ENCODE results near the gene MTUS2.

MTUS2 gene

GRCh38 chr13:29446016-29446415 is 625.9 kb downstream of the MTUS2 start:
- H3K79me2 ChIP-seq (ENCODE audit: insufficient read depth, low read length): no peaks in the 10 kb centered on the region
- H3K27ac ChIP-seq (ENCODE audit: low read depth, low read length): no peak overlapping the region
- TF ChIP-seq CTCF (IDR thresholded peaks at IDR 0.05; ENCODE audit: insufficient read depth, low read length, poor library complexity, severe bottlenecking) (no peak), EZH2phosphoT487 (conservative IDR thresholded peaks at IDR 0.05; ENCODE audit: low read length) (no peak)
- no peaks in the 10 kb centered on the region for H3F3A ChIP-seq (ENCODE audit: insufficient read depth)
- H2AFZ ChIP-seq (ENCODE audit: low read depth, low read length, severe bottlenecking): no peak overlapping the region
- no peak overlapping the region for H3K9ac ChIP-seq (ENCODE audit: low read length)
- H3K9me2 ChIP-seq (replicated peaks; ENCODE audit: insufficient read depth, low read length): no peaks in the 10 kb centered on the region
- H3K4me2 ChIP-seq (ENCODE audit: low read depth, low read length, poor library complexity, severe bottlenecking): no peak overlapping the region
- H3K36me3 ChIP-seq (ENCODE audit: low read length): no peaks in the 10 kb centered on the region
- no peaks in the 10 kb centered on the region for H3K9me3 ChIP-seq (ENCODE audit: insufficient read depth, low read length)
- H3K27me3 ChIP-seq (ENCODE audit: low read length): no peaks in the 10 kb centered on the region
- H3K4me3 ChIP-seq (ENCODE audit: insufficient read depth, low read length, poor library complexity, severe bottlenecking): no peak overlapping the region
- no peaks in the 10 kb centered on the region for H4K20me1 ChIP-seq (ENCODE audit: low read depth, low read length)

- Histone ChIP-seq H3K79me2 (ENCODE audit: insufficient read depth, low read length) (no peaks in the 10 kb centered on the region), H3K36me3 (ENCODE audit: low read length) (no peaks in the 10 kb centered on the region), H4K20me1 (ENCODE audit: low read depth, low read length) (no peaks in the 10 kb centered on the region), H3K9ac (ENCODE audit: low read length) (no peak overlapping the region), H2AFZ (ENCODE audit: low read depth, low read length, severe bottlenecking) (no peak overlapping the region), H3K27ac (ENCODE audit: low read depth, low read length) (no peak overlapping the region), H3F3A (ENCODE audit: insufficient read depth) (no peaks in the 10 kb centered on the region), H3K4me2 (ENCODE audit: low read depth, low read length, poor library complexity, severe bottlenecking) (no peak overlapping the region), H3K27me3 (ENCODE audit: low read length) (no peaks in the 10 kb centered on the region), H3K9me3 (ENCODE audit: insufficient read depth, low read length) (no peaks in the 10 kb centered on the region), H3K4me3 (ENCODE audit: insufficient read depth, low read length, poor library complexity, severe bottlenecking) (no peak overlapping the region), H3K9me2 (replicated peaks; ENCODE audit: insufficient read depth, low read length) (no peaks in the 10 kb centered on the region)
- TF ChIP-seq EZH2phosphoT487 (conservative IDR thresholded peaks at IDR 0.05; ENCODE audit: low read length) (no peak), CTCF (IDR thresholded peaks at IDR 0.05; ENCODE audit: insufficient read depth, low read length, poor library complexity, severe bottlenecking) (no peak)
These were observed 628.0 kb downstream of the MTUS2 start for GRCh38 chr13:29448174-29448573.

GRCh38 chr13:29449726-29450125 is 629.6 kb downstream of the MTUS2 start:
- no peaks in the 10 kb centered on the region for H3K9me3 ChIP-seq (ENCODE audit: insufficient read depth, low read length)

More at GRCh38 chr13:29449726-29450125, 629.6 kb downstream of the MTUS2 start:
- TF ChIP-seq EZH2phosphoT487 (conservative IDR thresholded peaks at IDR 0.05; ENCODE audit: low read length) (no peak), CTCF (IDR thresholded peaks at IDR 0.05; ENCODE audit: insufficient read depth, low read length, poor library complexity, severe bottlenecking) (no peak)
- no peaks in the 10 kb centered on the region for H4K20me1 ChIP-seq (ENCODE audit: low read depth, low read length)
- no peaks in the 10 kb centered on the region for H3K79me2 ChIP-seq (ENCODE audit: insufficient read depth, low read length)
- no peaks in the 10 kb centered on the region for H3K36me3 ChIP-seq (ENCODE audit: low read length)
- H3F3A ChIP-seq (ENCODE audit: insufficient read depth): no peaks in the 10 kb centered on the region
- H3K9ac ChIP-seq (ENCODE audit: low read length): no peak overlapping the region
- no peak overlapping the region for H3K4me2 ChIP-seq (ENCODE audit: low read depth, low read length, poor library complexity, severe bottlenecking)
- no peak overlapping the region for H3K4me3 ChIP-seq (ENCODE audit: insufficient read depth, low read length, poor library complexity, severe bottlenecking)
- H3K9me2 ChIP-seq (replicated peaks; ENCODE audit: insufficient read depth, low read length): no peaks in the 10 kb centered on the region
- no peak overlapping the region for H3K27ac ChIP-seq (ENCODE audit: low read depth, low read length)
- no peaks in the 10 kb centered on the region for H3K27me3 ChIP-seq (ENCODE audit: low read length)
- H2AFZ ChIP-seq (ENCODE audit: low read depth, low read length, severe bottlenecking): no peak overlapping the region

Data from SU-DHL-6 (cell line).